ENCODE measurements around the gene CGNL1.

The CGNL1 gene

GRCh38 chr15:57427367-57427821 lies 51.1 kb downstream of the CGNL1 start:
- in situ Hi-C loops (cut with MboI; ENCODE audit: low sequenced_read_pairs, unreplicated experiment) = no loop called here
- TF ChIP-seq CTCF (IDR thresholded peaks at IDR 0.05; ENCODE audit: borderline replicate concordance, control extremely low read depth, extremely low read depth, insufficient read depth, missing control alignments) = no peak
- DNase-seq (ENCODE audit: low spot score) = no peak

- no peak for DNase-seq (ENCODE audit: low spot score)
These were observed 55.9 kb downstream of the CGNL1 start for GRCh38 chr15:57432141-57432741.

GRCh38 chr15:57436166-57436565 lies 59.9 kb downstream of the CGNL1 start:
- TF ChIP-seq CTCF (IDR thresholded peaks at IDR 0.05; ENCODE audit: borderline replicate concordance, control extremely low read depth, extremely low read depth, insufficient read depth, missing control alignments) = no peak
- no peak for DNase-seq (ENCODE audit: low spot score)
- in situ Hi-C loops (cut with MboI; ENCODE audit: low sequenced_read_pairs, unreplicated experiment) = no loop called here

More at GRCh38 chr15:57432141-57432741, 55.9 kb downstream of the CGNL1 start:
- no peak for TF ChIP-seq CTCF (IDR thresholded peaks at IDR 0.05; ENCODE audit: borderline replicate concordance, control extremely low read depth, extremely low read depth, insufficient read depth, missing control alignments)
- in situ Hi-C loops (cut with MboI; ENCODE audit: low sequenced_read_pairs, unreplicated experiment) = no loop called here

- no peak for DNase-seq (ENCODE audit: low spot score)
- TF ChIP-seq CTCF (IDR thresholded peaks at IDR 0.05; ENCODE audit: borderline replicate concordance, control extremely low read depth, extremely low read depth, insufficient read depth, missing control alignments) = no peak
- in situ Hi-C loops (cut with MboI; ENCODE audit: low sequenced_read_pairs, unreplicated experiment) = no loop called here
These were observed 60.7 kb downstream of the CGNL1 start for GRCh38 chr15:57436961-57437360.

GRCh38 chr15:57437564-57437963 lies 61.3 kb downstream of the CGNL1 start:
- in situ Hi-C loops (cut with MboI; ENCODE audit: low sequenced_read_pairs, unreplicated experiment) = no loop called here
- DNase-seq (ENCODE audit: low spot score) = no peak

GRCh38 chr15:57438166-57438565 lies 61.9 kb downstream of the CGNL1 start:
- no peak for DNase-seq (ENCODE audit: low spot score)
- in situ Hi-C loops (cut with MboI; ENCODE audit: low sequenced_read_pairs, unreplicated experiment) = no loop called here
- no peak for TF ChIP-seq CTCF (IDR thresholded peaks at IDR 0.05; ENCODE audit: borderline replicate concordance, control extremely low read depth, extremely low read depth, insufficient read depth, missing control alignments)

More at GRCh38 chr15:57437564-57437963, 61.3 kb downstream of the CGNL1 start:
- no peak for TF ChIP-seq CTCF (IDR thresholded peaks at IDR 0.05; ENCODE audit: borderline replicate concordance, control extremely low read depth, extremely low read depth, insufficient read depth, missing control alignments)
